ENCODE data around the gene PTGES2. TPM values are rescaled to one million over a fixed set of nuclear protein-coding genes. Genes with fewer than 3 reads are reported as not detected.

Gene PTGES2
- total RNA-seq, 2 experiments from 2014 or later = 68.1 to 76.3 TPM

DNA sequence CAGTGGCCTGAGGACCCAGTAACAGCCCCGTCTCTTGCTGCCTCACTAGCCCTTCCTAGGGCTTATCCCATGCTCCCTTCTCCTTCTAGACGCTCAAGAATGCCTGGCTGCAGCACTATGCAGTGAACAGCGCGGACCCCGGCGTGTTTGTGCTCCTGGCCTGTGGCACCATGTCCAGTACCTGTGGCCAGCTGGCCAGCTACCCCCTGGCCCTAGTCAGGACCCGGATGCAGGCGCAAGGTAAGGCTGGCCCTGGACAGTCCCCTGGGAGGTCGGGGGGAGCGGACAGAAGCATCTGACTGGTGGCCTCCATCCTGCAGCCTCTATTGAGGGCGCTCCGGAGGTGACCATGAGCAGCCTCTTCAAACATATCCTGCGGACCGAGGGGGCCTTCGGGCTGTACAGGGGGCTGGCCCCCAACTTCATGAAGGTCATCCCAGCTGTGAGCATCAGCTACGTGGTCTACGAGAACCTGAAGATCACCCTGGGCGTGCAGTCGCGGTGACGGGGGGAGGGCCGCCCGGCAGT is 20.5 kb downstream of the PTGES2 start:
- CTCF ChIA-PET (ENCODE audit: unreplicated experiment) = no interaction called here

DNA sequence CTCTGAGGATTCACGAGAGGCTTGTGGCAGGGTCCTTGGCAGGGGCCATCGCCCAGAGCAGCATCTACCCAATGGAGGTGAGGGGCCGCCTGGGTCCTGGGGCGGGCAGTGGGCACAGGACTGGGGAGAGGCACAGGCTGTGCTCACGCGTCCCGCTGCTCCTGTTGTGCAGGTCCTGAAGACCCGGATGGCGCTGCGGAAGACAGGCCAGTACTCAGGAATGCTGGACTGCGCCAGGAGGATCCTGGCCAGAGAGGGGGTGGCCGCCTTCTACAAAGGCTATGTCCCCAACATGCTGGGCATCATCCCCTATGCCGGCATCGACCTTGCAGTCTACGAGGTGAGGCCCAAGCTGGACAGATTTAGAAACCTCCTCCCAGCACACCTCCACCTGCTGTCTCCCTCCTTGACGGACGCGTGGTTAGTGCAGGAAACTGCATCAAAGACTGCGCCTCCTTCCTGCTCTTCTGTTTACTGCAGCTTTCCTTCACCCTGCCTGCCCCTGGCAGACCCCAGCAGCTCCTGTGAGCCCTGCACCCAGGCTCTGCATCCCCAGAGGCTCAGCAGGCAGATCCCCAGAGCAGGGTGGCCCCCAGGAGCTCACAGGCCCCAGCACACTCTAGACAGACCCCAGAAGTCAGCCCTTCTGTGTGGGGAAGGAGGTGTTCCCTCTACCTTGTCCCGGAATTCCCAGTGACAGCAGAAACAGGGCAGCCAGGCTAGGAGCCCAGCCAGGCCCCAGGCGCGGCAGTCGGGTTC is 21.2 kb downstream of the PTGES2 start:
- intact Hi-C loops (cut with micrococcal nuclease; ENCODE audit: unreplicated experiment) = no loop called here
- Histone ChIP-seq H3K36me3 (ENCODE audit: insufficient read depth, low read length) (peaks cover 88% of the 10 kb centered on the region), H3K4me3 (ENCODE audit: low read depth, low read length, poor library complexity, severe bottlenecking) (no peak overlapping the region), H3K27ac (ENCODE audit: low read depth, low read length, poor library complexity, severe bottlenecking) (no peak overlapping the region), H4K20me1 (ENCODE audit: insufficient read depth, low read length) (no peaks in the 10 kb centered on the region), H3K4me1 (ENCODE audit: insufficient read depth, low read length, poor library complexity, severe bottlenecking) (peaks cover 6% of the 10 kb centered on the region), H3K4me2 (ENCODE audit: low read length) (no peak overlapping the region), H3K79me2 (ENCODE audit: insufficient read depth, low read depth, low read length) (no peaks in the 10 kb centered on the region), H3K9me3 (ENCODE audit: low read length) (no peaks in the 10 kb centered on the region), H3K9me2 (ENCODE audit: insufficient read depth, low read length) (no peaks in the 10 kb centered on the region), H2AFZ (ENCODE audit: low read length) (no peak overlapping the region)
- BruUV-seq (replicated peaks) = no TSS peak
- ChIA-PET POLR2A (no interaction called here), CTCF (ENCODE audit: unreplicated experiment) (no interaction called here)
- TF ChIP-seq, protein P1, sequence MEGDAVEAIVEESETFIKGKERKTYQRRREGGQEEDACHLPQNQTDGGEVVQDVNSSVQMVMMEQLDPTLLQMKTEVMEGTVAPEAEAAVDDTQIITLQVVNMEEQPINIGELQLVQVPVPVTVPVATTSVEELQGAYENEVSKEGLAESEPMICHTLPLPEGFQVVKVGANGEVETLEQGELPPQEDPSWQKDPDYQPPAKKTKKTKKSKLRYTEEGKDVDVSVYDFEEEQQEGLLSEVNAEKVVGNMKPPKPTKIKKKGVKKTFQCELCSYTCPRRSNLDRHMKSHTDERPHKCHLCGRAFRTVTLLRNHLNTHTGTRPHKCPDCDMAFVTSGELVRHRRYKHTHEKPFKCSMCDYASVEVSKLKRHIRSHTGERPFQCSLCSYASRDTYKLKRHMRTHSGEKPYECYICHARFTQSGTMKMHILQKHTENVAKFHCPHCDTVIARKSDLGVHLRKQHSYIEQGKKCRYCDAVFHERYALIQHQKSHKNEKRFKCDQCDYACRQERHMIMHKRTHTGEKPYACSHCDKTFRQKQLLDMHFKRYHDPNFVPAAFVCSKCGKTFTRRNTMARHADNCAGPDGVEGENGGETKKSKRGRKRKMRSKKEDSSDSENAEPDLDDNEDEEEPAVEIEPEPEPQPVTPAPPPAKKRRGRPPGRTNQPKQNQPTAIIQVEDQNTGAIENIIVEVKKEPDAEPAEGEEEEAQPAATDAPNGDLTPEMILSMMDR (conservative IDR thresholded peaks at IDR 0.05; ENCODE audit: low read length) = no peak
- TF ChIP-seq EZH2phosphoT487 (IDR thresholded peaks at IDR 0.05; ENCODE audit: borderline replicate concordance, low read depth, low read length) = no peak
- DNase-seq (ENCODE audit: low spot score) = no peak

More for the DNA sequence above, 20.5 kb downstream of the PTGES2 start:
- no peak overlapping the region for H2AFZ ChIP-seq (ENCODE audit: low read length)
- no peak overlapping the region for H3K4me2 ChIP-seq (ENCODE audit: low read length)
- intact Hi-C loops (cut with micrococcal nuclease; ENCODE audit: unreplicated experiment) = no loop called here
- no TSS peak for BruUV-seq (replicated peaks)
- POLR2A ChIA-PET = no interaction called here
- no peaks in the 10 kb centered on the region for H3K9me3 ChIP-seq (ENCODE audit: low read length)
- no peak overlapping the region for H3K4me3 ChIP-seq (ENCODE audit: low read depth, low read length, poor library complexity, severe bottlenecking)
- no peaks in the 10 kb centered on the region for H4K20me1 ChIP-seq (ENCODE audit: insufficient read depth, low read length)
- H3K36me3 ChIP-seq (ENCODE audit: insufficient read depth, low read length) = peaks cover 85% of the 10 kb centered on the region
- DNase-seq (ENCODE audit: low spot score) = no peak
- H3K9me2 ChIP-seq (ENCODE audit: insufficient read depth, low read length) = no peaks in the 10 kb centered on the region
- TF ChIP-seq EZH2phosphoT487 (IDR thresholded peaks at IDR 0.05; ENCODE audit: borderline replicate concordance, low read depth, low read length) = no peak
- TF ChIP-seq, protein P1 (conservative IDR thresholded peaks at IDR 0.05; ENCODE audit: low read length) = no peak
- H3K79me2 ChIP-seq (ENCODE audit: insufficient read depth, low read depth, low read length) = no peaks in the 10 kb centered on the region
- H3K4me1 ChIP-seq (ENCODE audit: insufficient read depth, low read length, poor library complexity, severe bottlenecking) = peaks cover 6% of the 10 kb centered on the region
- no peak overlapping the region for H3K27ac ChIP-seq (ENCODE audit: low read depth, low read length, poor library complexity, severe bottlenecking)

DNA sequence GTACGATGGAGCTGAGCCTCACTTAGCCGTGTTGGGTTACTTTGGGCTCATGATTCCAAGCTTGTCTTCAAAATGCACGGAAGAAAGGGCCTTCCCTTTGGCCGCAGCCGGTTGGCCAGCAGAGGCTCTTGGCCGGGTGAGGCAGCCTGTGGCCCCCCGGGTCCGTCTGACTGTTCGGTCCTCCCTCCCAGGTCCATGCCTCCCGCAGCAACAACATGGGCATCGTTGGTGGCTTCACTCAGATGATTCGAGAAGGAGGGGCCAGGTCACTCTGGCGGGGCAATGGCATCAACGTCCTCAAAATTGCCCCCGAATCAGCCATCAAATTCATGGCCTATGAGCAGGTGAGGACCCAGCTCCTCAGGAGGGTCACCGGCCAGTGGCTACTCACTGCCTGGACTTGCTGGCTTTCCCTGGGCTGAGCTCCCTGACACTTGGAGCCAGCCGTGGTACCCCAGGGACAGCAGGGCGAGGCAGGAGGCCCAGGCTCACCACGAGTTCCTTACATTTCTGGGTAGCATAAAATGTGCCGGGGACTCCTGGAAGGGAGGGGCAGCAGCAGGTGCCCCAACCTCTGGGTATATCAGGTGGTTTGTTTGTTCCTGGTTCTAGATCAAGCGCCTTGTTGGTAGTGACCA is 21.9 kb downstream of the PTGES2 start:
- intact Hi-C loops (cut with micrococcal nuclease; ENCODE audit: unreplicated experiment) = no loop called here
- Histone ChIP-seq H3K79me2 (ENCODE audit: insufficient read depth, low read depth, low read length) (no peaks in the 10 kb centered on the region), H3K27ac (ENCODE audit: low read depth, low read length, poor library complexity, severe bottlenecking) (no peak overlapping the region), H4K20me1 (ENCODE audit: insufficient read depth, low read length) (no peaks in the 10 kb centered on the region), H2AFZ (ENCODE audit: low read length) (no peak overlapping the region), H3K4me2 (ENCODE audit: low read length) (no peak overlapping the region), H3K4me3 (ENCODE audit: low read depth, low read length, poor library complexity, severe bottlenecking) (no peak overlapping the region), H3K9me2 (ENCODE audit: insufficient read depth, low read length) (no peaks in the 10 kb centered on the region), H3K4me1 (ENCODE audit: insufficient read depth, low read length, poor library complexity, severe bottlenecking) (peaks cover 6% of the 10 kb centered on the region), H3K9me3 (ENCODE audit: low read length) (no peaks in the 10 kb centered on the region), H3K36me3 (ENCODE audit: insufficient read depth, low read length) (peaks cover 89% of the 10 kb centered on the region)
- ChIA-PET CTCF (ENCODE audit: unreplicated experiment) (no interaction called here), POLR2A (no interaction called here)
- no TSS peak for BruUV-seq (replicated peaks)
- no peak for DNase-seq (ENCODE audit: low spot score)
- TF ChIP-seq EZH2phosphoT487 (IDR thresholded peaks at IDR 0.05; ENCODE audit: borderline replicate concordance, low read depth, low read length) = no peak
